Thyroid gland (tissue), 4 donors: Measurements from ENCODE around the gene CMSS1. TPM values are rescaled to one million over a fixed set of nuclear protein-coding genes. Genes with fewer than 3 reads are reported as not detected.

Experiments used
- DNase-seq, 2 donors: peaks; one replicate each; pipeline ENCODE4 v3.0.0-alpha.2; 2019
- H3K27ac ChIP-seq, 3 donors: fragments of 200-600 bp; sonication (generic); 1 replicate in 2 of 3; 2 replicates in 1 of 3; pipeline ENCODE4 v1.5.1; 2016 to 2019; ENCODE audit warnings: mild to moderate bottlenecking in 1 of 3, moderate library complexity in 1 of 3
- H3K27me3 ChIP-seq: fragments of 200-600 bp; sonication (generic); one replicate; pipeline ENCODE4 v1.5.1; 2019
- H3K36me3 ChIP-seq, 2 donors: fragments of 200-600 bp; sonication (generic); one replicate each; pipeline ENCODE4 v1.5.1; 2016 to 2019
- H3K4me1 ChIP-seq, 2 donors: fragments of 200-600 bp; sonication (generic); one replicate each; pipeline ENCODE4 v1.5.1; 2017 to 2019
- H3K4me3 ChIP-seq, 3 donors: fragments of 200-600 bp; sonication (generic); replicated peaks in 1 of 3; 1 replicate in 2 of 3; 2 replicates in 1 of 3; pipeline ENCODE4 v1.5.1; 2016; ENCODE audit warnings: mild to moderate bottlenecking in 1 of 3
- H3K9me3 ChIP-seq: fragments of 200-600 bp; sonication (generic); one replicate; pipeline ENCODE4 v1.5.1; 2017
- CTCF ChIP-seq, 6 experiments: fragments of 200-600 bp in 3 of 6; fragments of 450-650 bp in 3 of 6; sonication (generic) in 3 of 6; IDR thresholded peaks; one replicate each; pipeline ENCODE4 v1.5.1; 2016 to 2019; ENCODE audit warnings: antibody characterized with exemption in 6 of 6, mild to moderate bottlenecking in 2 of 6, inconsistent platforms in 1 of 6, moderate library complexity in 1 of 6
- POLR2A ChIP-seq, 2 donors: fragments of 450-650 bp; IDR thresholded peaks; one replicate each; pipeline ENCODE4 v1.6.1; 2017; ENCODE audit warnings: antibody characterized with exemption in 2 of 2, mild to moderate bottlenecking in 2 of 2, moderate library complexity in 1 of 2
- WGBS, 2 donors: methylation state at CpG; one replicate each; pipeline ENCODE4 v1.1.5; 2017; 5-methylcytosine and 5-hydroxymethylcytosine counted together
- intact Hi-C: fragments of 100-400 bp; cut with DNase I; formaldehyde crosslinking; loops from one replicate; pipeline ENCODE4 v1.15.1; 2023
- total RNA-seq, 4 donors: library from RNA; depleted of rRNA; stranded (reverse); fragments of >200 nt; gene quantifications; one replicate each; pipeline ENCODE4 v1.2.3, GENCODE V29; 2016

CMSS1 gene
- total RNA-seq, 4 donors from 2014 or later: 7.7 to 15.0 (median 12.9) TPM

- no peaks in the 10 kb centered on the region for H3K27me3 ChIP-seq
- intact Hi-C loops: no loop called here
- TF ChIP-seq CTCF (IDR thresholded peaks at IDR 0.05): no peak
- TF ChIP-seq POLR2A (IDR thresholded peaks at IDR 0.05): no peak
- no peaks in the 10 kb centered on the region for H3K9me3 ChIP-seq
- no peaks in the 10 kb centered on the region for H3K4me1 ChIP-seq
- 91 to 94% methylated on average over 3 of the region's 3 CpGs for WGBS, 2 donors
- no peak for DNase-seq
- H3K36me3 ChIP-seq: no peaks in the 10 kb centered on the region
- H3K27ac ChIP-seq: no peak overlapping the region
- no peak overlapping the region for H3K4me3 ChIP-seq
Measured at GRCh38 chr3:99971761-99972160, 154.1 kb downstream of the CMSS1 start.

- TF ChIP-seq POLR2A (IDR thresholded peaks at IDR 0.05) (no peak), CTCF (IDR thresholded peaks at IDR 0.05) (no peak)
- Histone ChIP-seq H3K36me3 (no peaks in the 10 kb centered on the region), H3K4me1 (no peaks in the 10 kb centered on the region), H3K4me3 (no peak overlapping the region), H3K9me3 (no peaks in the 10 kb centered on the region), H3K27me3 (no peaks in the 10 kb centered on the region), H3K27ac (no peak overlapping the region)
- WGBS, 2 donors: 91 to 92% methylated on average over 8 of the region's 8 CpGs
- no peak for DNase-seq
- intact Hi-C loops: no loop called here
Measured at GRCh38 chr3:99972380-99973104, 154.9 kb downstream of the CMSS1 start.

- WGBS, 2 donors: 96 to 98% methylated on average over 2 of the region's 2 CpGs
- no peak for DNase-seq
- no peak overlapping the region for H3K27ac ChIP-seq
- H3K27me3 ChIP-seq: no peaks in the 10 kb centered on the region
- no peak overlapping the region for H3K4me3 ChIP-seq
- H3K4me1 ChIP-seq: no peaks in the 10 kb centered on the region
- intact Hi-C loops: no loop called here
- H3K9me3 ChIP-seq: no peaks in the 10 kb centered on the region
- no peak for TF ChIP-seq CTCF (IDR thresholded peaks at IDR 0.05)
- no peak for TF ChIP-seq POLR2A (IDR thresholded peaks at IDR 0.05)
- no peaks in the 10 kb centered on the region for H3K36me3 ChIP-seq
Measured at GRCh38 chr3:99974989-99975388, 157.3 kb downstream of the CMSS1 start.

GRCh38 chr3:99976584-99976983, 158.9 kb downstream of the CMSS1 start:
- no peaks in the 10 kb centered on the region for H3K9me3 ChIP-seq
- intact Hi-C loops: no loop called here
- H3K27ac ChIP-seq: no peak overlapping the region
- DNase-seq: no peak
- no peak overlapping the region for H3K4me3 ChIP-seq
- no peaks in the 10 kb centered on the region for H3K36me3 ChIP-seq
- TF ChIP-seq CTCF (IDR thresholded peaks at IDR 0.05): no peak
- TF ChIP-seq POLR2A (IDR thresholded peaks at IDR 0.05): no peak
- no peaks in the 10 kb centered on the region for H3K4me1 ChIP-seq
- H3K27me3 ChIP-seq: no peaks in the 10 kb centered on the region

DNA sequence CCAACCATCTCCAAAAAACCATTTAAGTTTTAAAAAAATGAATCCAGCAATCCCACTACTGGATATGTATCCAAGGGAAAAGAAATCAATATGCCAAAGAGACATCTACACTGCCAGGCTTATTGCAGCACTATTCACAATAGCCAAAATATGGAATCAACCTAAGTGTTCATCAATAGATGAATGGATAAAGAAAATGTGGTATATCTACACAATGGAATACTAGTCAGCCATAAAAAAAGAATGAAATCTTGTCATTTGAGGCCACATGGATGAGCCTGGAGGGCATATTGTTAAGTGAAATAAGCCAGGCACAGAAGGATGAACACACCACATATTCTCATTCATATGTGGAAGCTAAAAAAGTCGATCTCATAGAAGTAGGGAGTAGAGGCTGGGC, 160.6 kb downstream of the CMSS1 start:
- intact Hi-C loops: no loop called here
- WGBS, 2 donors: 91 to 100% methylated on average over 1 of the region's 1 CpG
- no peaks in the 10 kb centered on the region for H3K4me1 ChIP-seq
- no peak for DNase-seq
- H3K36me3 ChIP-seq: no peaks in the 10 kb centered on the region
- H3K4me3 ChIP-seq: no peak overlapping the region
- no peaks in the 10 kb centered on the region for H3K27me3 ChIP-seq
- H3K27ac ChIP-seq: no peak overlapping the region
- no peaks in the 10 kb centered on the region for H3K9me3 ChIP-seq
- no peak for TF ChIP-seq CTCF (IDR thresholded peaks at IDR 0.05)
- TF ChIP-seq POLR2A (IDR thresholded peaks at IDR 0.05): no peak
